Hepatic stellate cell (primary cell): ENCODE measurements around the gene APOC4.
"Not testable (repeated sequence)": the region's sequence is repeated elsewhere in the genome, so short reads cannot be mapped to it uniquely, and the experiment has no call there.

Source experiments
- DNase-seq: peaks from one replicate; pipeline ENCODE4 v3.0.0; 2011; ENCODE audit warnings: low spot score

Gene APOC4

DNA sequence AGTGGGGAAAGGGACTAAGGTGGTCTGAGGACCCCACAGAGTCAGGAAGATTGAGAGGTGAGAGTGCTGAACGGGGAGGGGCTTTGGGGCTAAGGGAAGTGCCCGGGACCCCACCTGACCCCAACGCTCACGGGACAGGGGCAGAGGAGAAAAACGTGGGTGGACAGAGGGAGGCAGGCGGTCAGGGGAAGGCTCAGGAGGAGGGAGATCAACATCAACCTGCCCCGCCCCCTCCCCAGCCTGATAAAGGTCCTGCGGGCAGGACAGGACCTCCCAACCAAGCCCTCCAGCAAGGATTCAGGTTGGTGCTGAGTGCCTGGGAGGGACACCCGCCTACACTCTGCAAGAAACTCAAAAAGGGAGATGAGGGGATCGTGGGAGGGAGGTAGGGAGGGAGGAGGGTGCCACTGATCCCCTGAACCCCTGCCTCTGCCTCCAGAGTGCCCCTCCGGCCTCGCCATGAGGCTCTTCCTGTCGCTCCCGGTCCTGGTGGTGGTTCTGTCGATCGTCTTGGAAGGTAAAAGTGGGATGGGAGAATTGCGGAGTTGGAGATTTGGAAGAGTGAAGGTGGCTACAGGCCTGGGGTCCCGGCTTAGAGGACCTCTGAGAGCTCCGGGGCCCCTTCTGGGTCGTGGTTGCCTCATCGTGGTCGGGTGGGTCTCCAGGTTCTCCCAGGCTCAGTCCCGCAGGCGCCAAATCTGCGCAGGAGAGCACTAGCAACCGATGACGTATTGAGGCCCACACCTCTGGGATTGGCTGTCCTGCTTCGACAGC, 27.4 kb upstream of the APOC4 start, which contains the start of gene APOC1:
TSS of gene APOC1 (plus strand) at position 176 of the 774 bp plus-strand sequence. CDS start at position 460, 284 bp downstream.
- DNase-seq = peak; percentile 95

- no peak for DNase-seq
These were observed 17.8 kb upstream of the APOC4 start for GRCh38 chr19:44924243-44924725.

- DNase-seq = peak; percentile 44
These were observed 16.7 kb upstream of the APOC4 start for GRCh38 chr19:44925114-44925891.

DNA sequence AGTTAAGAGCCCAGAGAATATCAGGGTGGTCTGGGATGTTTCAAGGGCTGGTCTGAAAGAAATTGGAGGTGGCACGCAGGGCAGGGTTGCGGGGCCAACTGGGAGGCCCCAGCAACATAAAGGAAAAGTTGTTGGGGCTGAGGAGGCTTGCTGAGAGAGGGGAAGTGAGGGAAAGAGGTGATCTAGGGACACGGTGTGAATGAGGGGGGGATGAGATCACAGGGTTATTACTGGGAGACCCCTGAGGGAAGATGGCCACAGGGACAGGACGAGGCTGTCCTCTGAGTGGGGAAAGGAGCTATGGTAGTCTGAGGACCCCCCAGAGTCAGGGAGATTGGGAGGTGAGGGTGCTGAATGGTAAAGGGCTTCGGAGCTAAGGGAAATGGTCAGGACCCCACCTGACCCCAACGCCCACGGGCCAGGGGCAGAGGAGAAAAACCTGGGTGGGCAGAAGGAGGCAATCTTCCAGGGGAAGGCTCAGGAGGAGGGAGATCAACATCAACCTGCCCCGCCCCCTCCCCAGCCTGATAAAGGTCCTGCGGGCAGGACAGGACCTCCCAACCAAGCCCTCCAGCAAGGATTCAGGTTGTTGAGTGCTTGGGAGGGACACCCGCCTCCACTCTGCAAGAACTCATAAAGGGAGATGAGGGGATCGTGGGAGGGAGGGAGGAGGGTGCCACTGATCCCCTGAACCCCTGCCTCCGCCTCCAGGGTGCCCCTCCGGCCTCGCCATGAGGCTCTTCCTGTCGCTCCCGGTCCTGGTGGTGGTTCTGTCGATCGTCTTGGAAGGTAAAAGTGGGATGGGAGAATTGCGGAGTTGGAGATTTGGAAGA, 15.6 kb upstream of the APOC4 start:
- DNase-seq = not testable (repeated sequence)

DNA sequence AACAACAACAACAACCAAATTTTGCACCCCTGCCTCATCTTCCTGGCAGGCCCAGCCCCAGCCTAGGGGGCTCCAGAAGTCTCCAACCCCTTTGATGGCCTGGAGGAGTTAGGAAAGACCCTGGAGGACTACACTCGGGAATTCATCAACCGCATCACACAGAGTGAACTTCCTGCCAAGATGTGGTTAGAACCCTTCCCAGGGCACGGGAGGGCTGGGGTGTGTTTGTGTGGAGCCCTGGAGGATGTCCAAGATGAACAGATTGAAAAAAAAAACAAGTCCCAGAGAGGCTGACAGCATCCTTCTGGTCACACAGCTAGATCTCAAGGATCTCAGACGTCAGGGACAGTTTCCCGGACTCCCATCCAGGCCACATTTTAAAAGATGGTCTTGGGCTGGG, 14.3 kb upstream of the APOC4 start:
- peak; percentile 61 for DNase-seq

DNA sequence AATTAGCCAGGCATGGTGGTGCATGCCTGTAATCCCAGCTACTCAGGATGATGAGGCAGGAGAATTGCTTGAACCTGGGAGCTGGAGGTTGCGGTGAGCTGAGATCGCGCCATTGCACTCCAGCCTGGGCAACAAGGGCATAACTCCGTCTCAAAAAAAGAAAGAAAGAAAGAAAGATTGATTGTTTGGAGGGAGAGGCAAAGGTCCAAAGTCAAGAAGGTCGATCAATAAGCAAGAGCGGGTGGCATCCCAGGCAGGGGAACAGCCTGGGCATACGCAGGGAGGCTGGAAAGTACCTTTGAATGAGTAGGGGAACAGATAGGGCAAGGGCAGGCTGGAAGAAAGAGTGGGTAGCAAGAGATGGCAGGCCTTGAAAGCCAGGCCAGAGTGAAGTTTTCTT, 11.9 kb upstream of the APOC4 start:
- DNase-seq = no peak

DNA sequence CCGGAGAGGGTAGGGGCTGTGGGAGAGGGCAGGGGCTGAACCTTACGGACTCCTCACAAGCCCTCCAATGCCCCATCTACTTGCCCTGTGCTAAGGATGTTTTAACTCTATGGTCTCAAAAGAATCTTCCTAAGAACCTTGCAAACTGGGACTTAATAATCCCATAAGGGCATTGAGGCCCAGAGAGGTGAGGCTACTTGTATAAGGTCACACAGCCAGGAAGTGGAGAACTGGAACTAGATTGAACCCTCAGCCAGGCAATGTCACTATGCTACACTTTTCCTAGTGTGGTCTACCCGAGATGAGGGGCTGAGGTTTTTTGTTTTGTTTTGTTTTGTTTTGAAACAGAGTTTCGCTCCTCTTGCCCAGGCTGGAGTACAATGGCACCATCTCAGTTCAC, 10.5 kb upstream of the APOC4 start:
- DNase-seq = no peak

GRCh38 chr19:44939668-44940067, 2.4 kb upstream of the APOC4 start:
- DNase-seq = no peak

DNA sequence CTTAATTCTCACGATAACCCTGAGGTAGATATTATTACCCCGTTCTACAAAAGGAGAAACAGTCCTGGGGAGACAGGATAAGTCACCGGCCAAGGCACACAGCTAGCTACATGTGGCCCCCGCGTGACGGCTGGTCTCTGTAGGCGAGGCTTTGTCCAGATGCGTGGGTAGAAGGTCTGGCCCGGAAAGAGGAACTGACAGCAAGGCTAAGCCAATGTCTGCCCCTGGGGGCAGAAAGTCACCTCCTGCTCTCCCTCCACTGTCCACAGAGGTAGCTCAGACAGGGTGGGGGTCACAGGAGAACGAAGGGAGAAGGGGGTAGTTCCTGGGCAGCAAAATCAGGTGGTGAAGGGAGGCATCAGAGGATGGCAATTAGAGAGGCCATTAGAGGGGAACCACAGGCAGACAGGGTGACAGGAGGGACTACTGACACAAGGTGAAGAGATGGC, 1.8 kb downstream of the APOC4 start:
- DNase-seq = no peak

DNA sequence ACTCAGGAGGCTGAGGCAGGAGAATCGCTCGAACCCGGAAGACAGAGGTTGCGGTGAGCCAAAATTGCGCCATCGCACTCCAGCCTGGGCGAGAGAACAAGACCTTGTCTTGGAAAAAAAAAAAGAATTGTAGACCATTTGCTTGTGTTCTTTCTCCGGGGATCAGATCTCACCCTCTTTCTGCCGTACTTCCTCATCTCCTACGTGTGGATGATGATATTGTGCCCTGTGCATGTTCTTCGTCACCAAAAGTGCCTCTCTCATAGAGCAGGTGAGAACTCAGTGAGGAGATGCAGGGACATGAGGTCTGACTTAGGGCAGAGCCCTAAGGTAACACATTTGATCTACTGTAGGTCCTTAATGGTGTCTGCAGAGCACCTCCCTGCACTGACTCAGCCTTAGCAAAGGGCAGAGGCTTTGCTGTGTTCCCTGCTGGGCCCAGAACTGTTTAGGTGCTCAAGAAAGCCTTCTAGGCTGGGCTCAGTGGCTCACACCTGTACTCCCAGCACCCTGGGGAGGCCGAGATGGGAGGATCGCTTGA, 5.1 kb downstream of the APOC4 start:
- no peak for DNase-seq

DNA sequence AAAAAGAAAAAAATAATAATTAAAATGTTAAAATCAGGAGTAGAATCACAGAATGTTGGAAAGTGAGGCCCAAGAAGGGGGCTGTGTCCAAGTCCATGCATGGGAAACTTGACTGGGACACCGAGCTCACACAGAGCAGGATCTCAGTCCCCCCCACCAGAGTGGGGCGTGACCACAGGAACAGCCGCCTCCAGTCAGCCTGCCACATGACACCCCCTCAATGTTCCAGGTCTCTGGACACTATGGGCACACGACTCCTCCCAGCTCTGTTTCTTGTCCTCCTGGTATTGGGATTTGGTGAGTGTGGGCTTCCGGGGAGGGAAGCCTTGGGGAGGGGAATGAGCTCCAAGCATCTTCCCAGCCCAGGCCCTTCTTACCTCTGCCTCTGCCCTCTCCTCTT, 6.2 kb downstream of the APOC4 start:
- DNase-seq = no peak

- DNase-seq = no peak
These were observed 6.8 kb downstream of the APOC4 start for GRCh38 chr19:44948763-44949374.

- DNase-seq = no peak
These were observed 7.5 kb downstream of the APOC4 start for GRCh38 chr19:44949550-44949949.

DNA sequence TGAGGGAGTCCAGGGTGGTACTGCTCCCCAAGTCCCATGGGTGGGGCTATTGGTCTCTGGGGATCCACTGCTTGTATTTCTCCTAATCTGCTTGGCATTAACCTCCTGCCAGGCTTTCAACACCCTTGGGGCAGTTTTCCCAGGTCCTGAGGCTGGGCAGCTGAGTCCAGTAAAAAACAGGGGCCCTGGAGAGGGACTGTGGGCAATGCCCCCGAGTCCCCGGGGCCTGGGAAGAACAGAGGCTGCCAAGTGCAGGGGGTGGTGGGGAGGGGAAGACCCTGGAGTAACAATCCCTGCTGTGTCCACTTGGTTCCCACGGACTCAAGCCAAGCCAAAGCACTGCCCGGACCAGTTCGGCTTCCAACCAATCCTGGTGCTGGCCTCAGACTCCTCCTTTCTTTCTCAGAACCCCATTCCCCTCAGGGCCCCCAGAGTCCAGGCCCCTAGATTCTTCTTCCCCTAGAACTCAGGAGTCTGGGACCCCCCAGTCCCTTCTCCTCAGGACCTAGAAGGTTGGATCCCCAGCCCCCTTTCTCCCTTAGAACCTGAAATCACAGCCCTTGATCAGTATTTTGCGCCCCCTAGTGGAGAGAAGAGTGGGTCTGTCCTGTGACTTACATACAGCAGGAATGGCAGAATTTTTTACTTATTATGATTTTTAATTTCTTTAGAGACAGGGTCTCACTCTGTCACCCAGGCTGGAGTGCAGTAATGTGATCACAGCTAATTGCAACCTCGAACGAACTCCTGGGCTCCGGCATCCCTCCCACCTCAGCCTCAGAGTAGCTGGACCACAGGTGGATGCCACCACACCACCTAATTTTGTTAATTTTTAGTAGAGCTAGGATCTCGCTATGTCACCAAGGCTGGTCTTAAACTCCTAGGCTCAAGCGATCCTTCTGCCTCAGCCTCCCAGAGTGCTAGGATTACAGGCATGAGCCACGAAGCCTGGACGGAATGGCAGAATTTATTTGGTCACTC, 9.4 kb downstream of the APOC4 start:
- DNase-seq = peak; percentile 84

- no peak for DNase-seq
These were observed 12.2 kb downstream of the APOC4 start for GRCh38 chr19:44954278-44954648.

DNA sequence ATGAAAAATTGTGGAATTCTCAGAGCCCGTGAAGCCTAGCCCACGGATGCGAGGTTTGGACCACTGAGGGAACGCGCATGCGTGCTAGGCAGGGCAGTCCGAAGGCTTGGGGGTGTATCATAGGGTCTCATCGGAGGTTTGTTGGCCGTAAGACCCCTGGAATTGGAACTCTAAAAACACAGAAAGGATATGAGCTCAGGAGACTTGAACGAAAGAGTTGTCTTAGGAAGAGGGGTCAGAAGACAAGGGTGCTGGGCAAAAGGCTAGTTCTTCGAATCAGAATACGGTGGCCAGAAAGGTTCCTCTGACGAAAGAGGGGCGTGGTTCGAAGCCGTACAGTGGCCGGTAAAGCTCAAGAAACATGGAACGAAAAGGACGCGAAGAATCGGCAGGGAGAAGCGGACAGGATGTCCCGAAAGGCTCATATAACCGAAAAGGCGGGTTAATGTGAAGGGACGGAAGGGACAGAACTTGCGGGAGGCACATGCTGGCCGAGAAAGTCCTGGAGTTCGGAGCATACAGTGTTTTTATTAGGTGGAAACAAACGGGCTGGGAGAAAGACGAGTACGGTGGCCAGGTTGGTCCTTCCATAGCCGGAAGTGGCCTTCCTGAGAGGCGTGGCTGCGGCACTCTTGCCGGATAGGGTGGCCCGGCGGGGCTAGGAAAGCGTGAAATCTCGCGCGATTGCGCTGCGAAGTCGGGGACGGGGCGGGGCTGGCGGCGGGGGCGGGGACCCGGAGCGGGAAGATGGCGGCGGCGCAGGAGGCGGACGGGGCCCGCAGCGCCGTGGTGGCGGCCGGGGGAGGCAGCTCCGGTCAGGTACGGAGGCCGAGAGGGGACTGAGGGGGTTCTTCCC, 12.8 kb downstream of the APOC4 start, which contains the start of gene CLPTM1:
TSS of gene CLPTM1 (plus strand) at position 732 of the 856 bp plus-strand sequence. CDS start at position 748, 16 bp downstream.
- peak; percentile 98 for DNase-seq

DNA sequence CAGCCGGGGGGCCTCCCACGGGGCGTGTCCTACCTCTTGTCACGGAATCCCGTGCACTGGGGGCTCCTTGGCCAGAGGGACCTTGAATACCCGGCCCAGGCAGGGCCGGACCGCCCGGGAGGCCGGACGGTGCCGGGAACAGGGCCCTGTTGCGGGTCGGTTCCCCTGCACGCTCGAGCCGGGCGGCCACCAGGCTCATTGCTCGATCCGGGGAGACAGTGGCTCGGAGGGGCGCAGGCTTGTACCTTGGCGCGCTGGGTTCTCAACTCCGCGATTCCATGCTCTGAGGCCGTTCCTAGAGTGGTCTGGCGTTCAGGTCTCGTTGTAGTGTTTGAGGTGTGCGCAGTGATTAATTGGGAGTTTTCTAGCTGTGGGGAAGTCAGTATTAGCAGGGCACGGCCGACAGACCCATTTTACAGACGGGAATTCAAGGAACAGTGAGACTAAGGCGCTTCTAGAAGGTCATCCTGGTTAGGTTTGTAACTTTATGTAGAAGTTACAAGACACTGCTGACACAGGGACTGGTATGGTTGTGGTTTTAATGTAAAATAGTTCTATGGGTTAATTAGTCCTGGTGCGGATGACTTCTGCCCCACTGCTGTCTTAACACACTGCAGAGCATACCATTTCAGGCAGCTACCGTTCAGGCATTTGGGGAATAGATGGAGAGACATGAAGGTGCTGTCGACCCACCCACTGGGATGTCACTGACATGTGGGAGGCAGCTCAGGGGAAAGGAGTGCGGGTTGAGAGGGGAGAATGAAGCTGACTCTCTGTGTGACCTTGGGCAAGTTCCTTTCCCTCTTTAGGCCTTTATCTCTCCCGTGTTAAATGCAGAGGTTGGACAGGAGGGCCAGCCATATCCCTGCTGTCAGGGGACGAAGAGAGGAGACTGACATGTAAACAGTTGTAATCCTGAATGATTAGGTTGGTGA, 13.7 kb downstream of the APOC4 start:
- DNase-seq = no peak

DNA sequence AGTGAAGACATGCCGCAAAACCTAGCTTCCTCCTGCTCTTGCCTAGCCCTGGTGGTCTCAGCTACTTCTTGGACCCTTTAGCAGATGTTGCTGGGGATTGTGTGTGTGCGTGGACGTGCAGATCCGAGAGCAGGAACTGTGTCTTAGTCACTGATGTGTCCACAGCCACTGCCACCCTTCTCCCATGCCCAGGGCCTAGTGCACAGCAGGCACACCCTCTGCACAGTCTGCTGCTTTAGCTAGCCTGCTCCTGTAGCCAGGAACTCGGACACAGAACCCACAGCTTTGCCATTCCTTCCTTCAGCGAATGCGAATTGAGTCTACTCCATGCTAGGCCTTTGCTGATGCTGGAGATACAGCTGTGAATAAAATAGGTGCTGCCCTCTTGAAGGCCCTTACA, 15.5 kb downstream of the APOC4 start:
- no peak for DNase-seq
